ENCODE measurements around the gene RNF144A. TPM values are rescaled to one million over a fixed set of nuclear protein-coding genes. Genes with fewer than 3 reads are reported as not detected.

RNF144A gene
- total and polyA plus RNA-seq, 2 of the 13 experiments (the other 11 are each of a cell fraction or from before 2014, with no cell fraction given): 13.9 to 16.5 TPM

GRCh38 chr2:6921321-6921922 lies 4.2 kb downstream of the RNF144A start:
- in situ Hi-C loops (cut with HindIII; ENCODE audit: extremely low pct_ligation_motif_present, low pct_unique_long_range_greater_than_20kb): no loop called here
- peak overlapping the region; percentile 43 to 61 (median 45) for H3K4me3 ChIP-seq (replicated peaks in 1 of 3; ENCODE audit: insufficient read depth in 1 of 3, low read depth in 2 of 3, low read length in 3 of 3)
- H3K9me3 ChIP-seq (ENCODE audit: low read length): no peaks in the 10 kb centered on the region
- ChIA-PET POLR2A (interaction anchor here (0.7 to 1.5 kb wide), 5 partner anchors 9 to 110 kb away, joined by 3 to 5 read pairs (median 3); partner anchors contain the start of gene CMPK2), CTCF (ENCODE audit: low intra/inter-chr PET ratio, low total read pairs) (interaction anchor here (0.9 kb wide), 1 partner anchor 123 kb away, joined by 3 read pairs; no protein-coding TSS in a partner anchor)
- FAIRE-seq: peak; percentile 97
- ATAC-seq: peak; percentile 81
- H3K9ac ChIP-seq (ENCODE audit: insufficient read depth, low read depth, low read length): peak overlapping the region; percentile 44
- intact Hi-C loops (cut with micrococcal nuclease; ENCODE audit: unreplicated experiment): loop anchor here (1.0 to 5.0 kb wide), 4 partner anchors 36 to 161 kb away; no protein-coding TSS in a partner anchor
- BruUV-seq (replicated peaks): no TSS peak
- DNase-seq (ENCODE audit: low spot score): peak; percentile 96
- 7% methylated on average over 10 of the region's 11 CpGs for WGBS (ENCODE audit: low lambda C conversion rate)
- H2AFZ ChIP-seq (ENCODE audit: low read length): no peak overlapping the region
- H3K27ac ChIP-seq (ENCODE audit: extremely low read length, insufficient read depth, low read length): peak overlapping the region; percentile 57
- H3K79me2 ChIP-seq (ENCODE audit: insufficient read depth, low read length): peaks cover 20% of the 10 kb centered on the region
- peak overlapping the region; percentile 94 for H3K4me2 ChIP-seq (ENCODE audit: low read depth, low read length)
- no peaks in the 10 kb centered on the region for H3K36me3 ChIP-seq (replicated peaks in 1 of 2; ENCODE audit: control insufficient read depth in 1 of 2, insufficient read depth in 2 of 2, low read length in 2 of 2)
- no peaks in the 10 kb centered on the region for H3K27me3 ChIP-seq (ENCODE audit: control insufficient read depth in 1 of 2, insufficient read depth in 2 of 2, low read length in 2 of 2)
- H3K4me1 ChIP-seq (ENCODE audit: insufficient read depth, low read length): peaks cover 66% of the 10 kb centered on the region
- H4K20me1 ChIP-seq (ENCODE audit: insufficient read depth, low read length): peaks cover 15% of the 10 kb centered on the region; the same call in 1 of the 2 replicates
- TF ChIP-seq THAP11 (CRISPR knock-in tag; IDR thresholded peaks at IDR 0.05) (peak; percentile 71), ATF7 (IDR thresholded peaks at IDR 0.05) (no peak), ATF7 (CRISPR knock-in tag; IDR thresholded peaks at IDR 0.05) (peak; percentile 82; the same call in 1 of the 2 replicates), ISX (CRISPR knock-in tag; conservative IDR thresholded peaks at IDR 0.05) (no peak), DMTF1 (CRISPR knock-in tag; IDR thresholded peaks at IDR 0.05) (no peak), NFYC (CRISPR knock-in tag; IDR thresholded peaks at IDR 0.05) (no peak), ZNF549 (CRISPR knock-in tag; IDR thresholded peaks at IDR 0.05) (no peak), ZNF883 (CRISPR knock-in tag; IDR thresholded peaks at IDR 0.05; ENCODE audit: not compliant biosample characterization) (peak; percentile 77), HES4 (CRISPR knock-in tag; IDR thresholded peaks at IDR 0.05; ENCODE audit: borderline replicate concordance) (peak; percentile 79; the same call in 1 of the 2 replicates), ZBTB49 (CRISPR knock-in tag; IDR thresholded peaks at IDR 0.05; ENCODE audit: borderline replicate concordance) (no peak), SRSF9 (IDR thresholded peaks at IDR 0.05; ENCODE audit: borderline replicate concordance, insufficient read depth, low read depth, low read length, poor library complexity, severe bottlenecking) (no peak), ZNF18 (CRISPR knock-in tag; IDR thresholded peaks at IDR 0.05; ENCODE audit: insufficient replicate concordance) (no peak), TIGD3 (CRISPR knock-in tag; IDR thresholded peaks at IDR 0.05; ENCODE audit: borderline replicate concordance) (no peak), HOXA5 (CRISPR knock-in tag; IDR thresholded peaks at IDR 0.05) (no peak), PAWR (CRISPR knock-in tag; IDR thresholded peaks at IDR 0.05; ENCODE audit: borderline replicate concordance) (no peak)

All from HepG2 (cell line).